Stimulated activated CD8-positive, alpha-beta memory T cell treated with anti-CD3 and anti-CD28 coated beads, Interleukin-4, amount 100 ng/mL, for 48 hours (primary cell): ENCODE results near the gene CROCC2.
"Not testable (repeated sequence)": the region's sequence is repeated elsewhere in the genome, so short reads cannot be mapped to it uniquely, and the experiment has no call there.

Source experiments
- DNase-seq: peaks from one replicate; pipeline ENCODE4 v3.0.0-alpha.2; 2020

CROCC2 gene

DNA sequence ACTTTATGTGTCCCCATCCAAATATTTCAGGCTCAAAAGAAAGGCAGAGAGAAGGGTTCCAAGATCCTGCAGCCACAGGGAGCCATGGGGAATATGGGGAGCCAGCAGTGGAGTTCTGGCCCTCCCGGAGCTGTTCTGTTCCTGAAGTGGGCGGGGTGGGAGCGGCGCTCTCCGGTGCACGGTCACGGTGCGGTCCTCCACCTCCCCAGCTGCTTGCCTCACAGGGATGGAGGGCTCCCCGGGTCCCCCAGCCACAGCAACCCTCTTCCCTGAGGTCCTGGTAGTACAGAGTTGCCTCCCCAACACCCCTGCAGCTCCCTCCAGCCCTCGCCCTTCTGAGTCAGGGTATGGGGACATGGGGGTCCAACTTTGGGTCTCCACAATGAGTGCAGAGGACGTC lies 66.1 kb downstream of the CROCC2 start:
- no peak for DNase-seq

- DNase-seq = no peak
Observed at GRCh38 chr2:240972636-240973521, 66.7 kb downstream of the CROCC2 start.

DNA sequence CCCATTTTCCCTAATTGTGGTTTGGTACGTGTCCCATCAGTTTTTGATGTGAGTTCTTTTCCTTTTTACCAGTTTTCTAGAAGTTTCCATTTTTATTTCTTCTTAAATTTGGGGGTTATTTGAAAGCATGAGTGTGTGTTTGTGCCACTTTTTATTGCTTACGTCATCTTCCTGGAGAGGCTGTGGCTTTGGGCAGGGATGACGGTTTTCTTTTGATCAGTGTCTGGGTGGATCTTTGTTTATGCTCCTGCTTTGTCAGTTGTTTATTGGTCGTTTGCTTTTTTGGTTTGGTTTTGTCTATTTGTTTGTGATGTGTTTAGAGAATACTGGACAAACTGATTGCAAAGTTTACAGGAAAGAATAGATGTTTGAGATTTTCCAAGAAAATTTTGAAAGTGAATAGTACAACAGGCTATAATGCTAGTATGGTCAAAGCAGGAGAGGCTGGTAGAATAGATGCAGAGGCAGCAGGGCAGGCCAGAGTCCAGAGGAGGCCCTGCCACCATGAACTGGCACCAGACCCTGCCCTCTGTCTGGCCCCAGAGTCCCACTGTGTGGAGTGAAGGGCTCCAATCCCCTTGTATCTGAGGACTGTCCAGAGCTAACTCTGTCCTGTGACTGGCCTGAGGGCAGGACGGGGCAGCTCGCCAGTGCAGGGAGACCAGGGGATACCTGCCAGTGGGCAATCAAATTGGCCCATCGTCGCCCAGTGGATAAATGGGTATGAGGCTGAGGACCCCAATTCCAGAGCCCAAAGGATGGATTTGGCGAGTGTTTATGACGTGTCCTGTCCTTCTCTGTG lies 68.8 kb downstream of the CROCC2 start:
- DNase-seq = no peak

DNA sequence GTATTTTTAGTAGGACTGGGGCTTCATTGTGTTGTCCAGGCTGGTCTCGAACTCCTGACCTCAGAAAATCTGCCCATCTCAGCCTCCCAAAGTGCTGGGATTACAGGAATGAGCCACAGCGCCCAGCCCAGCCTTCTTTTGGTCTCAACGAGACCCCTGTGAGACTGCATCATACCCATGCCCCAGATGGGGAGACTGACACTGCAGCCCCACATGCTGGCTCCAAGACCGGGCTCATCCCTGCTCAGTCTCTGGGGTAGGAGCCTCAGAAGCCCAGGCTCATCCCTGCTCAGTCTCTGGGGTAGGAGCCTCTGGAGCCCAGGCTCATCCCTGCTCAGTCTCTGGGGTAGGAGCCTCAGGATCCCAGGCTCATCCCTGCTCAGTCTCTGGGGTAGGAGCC lies 69.8 kb downstream of the CROCC2 start:
- DNase-seq = not testable (repeated sequence)

DNA sequence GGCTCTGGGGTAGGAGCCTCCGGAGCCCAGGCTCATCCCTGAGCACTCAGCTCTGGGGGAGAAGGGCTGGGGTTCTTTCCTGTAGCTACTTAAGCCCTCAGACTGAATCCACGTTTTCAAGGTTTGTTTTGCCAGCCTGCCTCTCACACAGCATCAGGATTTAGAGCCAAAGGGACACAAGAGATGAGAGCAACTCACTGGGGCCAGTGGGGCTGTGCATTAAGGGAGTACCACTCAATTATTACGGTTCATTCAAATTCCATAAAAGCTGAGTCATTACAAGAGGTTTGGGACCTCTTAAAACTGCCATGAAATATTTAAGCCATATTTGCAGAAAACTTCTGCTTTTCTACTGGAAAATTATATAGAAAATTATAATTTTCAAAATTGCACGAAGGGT lies 75.1 kb downstream of the CROCC2 start:
- no peak for DNase-seq

- no peak for DNase-seq
Observed at GRCh38 chr2:240981871-240982800, 76.0 kb downstream of the CROCC2 start.

- no peak for DNase-seq
Observed at GRCh38 chr2:240982821-240983281, 76.7 kb downstream of the CROCC2 start.

GRCh38 chr2:240983361-240983995 lies 77.3 kb downstream of the CROCC2 start:
- peak; percentile 64 for DNase-seq

GRCh38 chr2:240983996-240984498 lies 77.9 kb downstream of the CROCC2 start:
- no peak for DNase-seq

- DNase-seq = no peak
Observed at GRCh38 chr2:240985881-240986786, 80.0 kb downstream of the CROCC2 start.

DNA sequence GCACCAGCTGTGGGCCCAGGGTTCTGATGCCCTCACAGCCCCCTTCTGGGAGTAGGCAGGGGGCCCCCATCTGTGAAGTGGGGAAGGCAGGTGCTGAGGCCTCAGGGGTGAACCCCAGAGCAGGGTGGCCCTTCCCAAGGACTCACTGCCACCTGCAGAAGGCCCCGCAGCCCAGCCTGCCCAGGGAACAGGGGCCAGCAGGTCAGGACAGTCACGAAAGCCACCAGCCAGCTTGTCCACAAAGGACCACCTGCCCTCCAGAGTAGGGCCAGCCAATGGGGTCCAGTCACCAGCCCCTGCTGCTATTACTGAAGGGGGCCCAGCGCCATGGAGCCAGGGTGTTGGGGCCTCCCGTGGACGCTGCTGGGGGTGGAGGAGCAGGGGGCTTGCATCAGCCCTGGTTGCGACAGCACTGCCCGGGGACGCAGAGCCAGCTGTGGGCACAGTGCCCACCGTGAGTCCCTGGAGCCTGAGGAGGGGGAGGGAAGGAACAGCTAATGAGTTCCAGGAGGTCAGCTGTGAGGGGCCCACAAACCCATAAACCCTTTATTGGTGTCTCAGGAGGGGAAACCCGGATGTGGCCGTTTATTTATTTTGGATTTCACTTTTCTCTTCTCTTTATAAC lies 80.8 kb downstream of the CROCC2 start:
- no peak for DNase-seq

- DNase-seq = no peak
Observed at GRCh38 chr2:240987588-240987987, 81.5 kb downstream of the CROCC2 start.

GRCh38 chr2:240988146-240988545 lies 82.0 kb downstream of the CROCC2 start:
- DNase-seq = no peak

DNA sequence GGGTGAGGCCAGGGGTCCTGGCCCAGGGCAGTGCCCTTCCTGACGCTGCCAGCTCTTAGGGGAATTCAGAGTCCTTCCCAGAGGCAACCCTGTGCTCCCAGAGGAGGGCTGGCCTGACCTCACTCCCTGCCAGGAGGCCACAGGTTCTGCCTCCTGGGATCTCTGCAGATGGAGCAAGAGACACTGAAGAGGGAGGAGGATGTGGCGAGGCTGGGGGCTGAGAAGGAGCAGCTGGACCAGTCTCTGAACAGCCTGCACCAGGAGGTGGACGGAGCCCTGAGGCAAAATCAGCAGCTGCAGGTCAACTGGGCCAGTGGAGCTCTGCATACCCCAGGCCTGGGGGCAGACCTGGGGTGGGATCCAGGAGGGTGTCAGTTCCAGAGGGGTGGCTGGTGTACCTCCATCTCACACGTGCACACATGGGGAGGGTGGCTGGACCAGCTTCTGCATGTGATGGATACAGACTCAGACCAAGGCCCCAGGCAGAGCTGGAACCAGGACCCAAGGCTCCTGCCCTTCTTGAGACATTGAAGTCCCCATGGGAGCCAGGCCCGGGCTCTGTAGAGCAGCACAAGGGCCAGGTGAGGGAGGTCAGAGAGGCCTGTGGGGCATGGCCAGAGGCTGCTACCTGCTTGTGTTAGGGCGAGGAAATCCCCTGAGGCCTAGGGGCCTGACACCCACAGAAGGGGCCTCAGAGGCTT lies 82.6 kb downstream of the CROCC2 start:
- no peak for DNase-seq

DNA sequence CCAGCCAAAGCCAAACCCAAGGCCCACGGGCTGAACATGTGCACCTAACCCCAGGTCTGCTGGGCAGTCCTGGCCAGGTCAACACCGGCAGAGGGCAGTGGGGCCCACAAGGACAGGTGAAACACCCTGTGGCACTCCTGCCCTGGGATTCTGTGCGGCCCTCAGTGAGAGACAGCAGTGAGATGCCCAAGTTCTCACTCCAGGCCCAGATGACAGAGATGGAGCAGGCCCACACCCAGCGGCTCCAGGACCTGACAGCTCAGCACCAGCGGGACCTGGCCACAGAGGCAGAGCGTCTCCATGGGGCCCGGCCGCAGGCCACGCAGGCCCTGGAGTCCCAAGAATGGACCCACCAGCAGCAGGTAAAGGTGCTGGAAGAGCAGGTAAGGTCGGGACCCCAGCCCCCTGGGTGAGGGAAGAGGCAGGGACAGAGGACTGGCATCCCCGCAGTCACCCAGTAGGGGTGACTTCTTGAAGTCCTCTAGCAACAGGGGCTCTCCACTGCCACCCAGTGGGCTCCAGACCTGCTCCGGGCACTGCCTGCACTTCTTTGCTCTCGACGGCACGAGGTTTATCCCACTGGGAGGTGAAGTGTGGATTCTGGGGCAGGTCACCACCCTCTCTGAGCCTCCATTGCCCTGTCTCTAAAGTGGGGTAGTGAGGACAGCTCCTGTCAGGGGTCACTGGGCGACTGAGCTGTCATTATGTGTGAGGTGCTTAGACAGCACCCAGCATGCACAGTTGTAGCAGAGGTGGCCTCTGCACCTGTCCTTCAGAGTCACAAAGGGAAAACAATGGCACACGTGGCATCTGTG lies 83.5 kb downstream of the CROCC2 start:
- no peak for DNase-seq

GRCh38 chr2:240990266-240990529 lies 84.1 kb downstream of the CROCC2 start:
- no peak for DNase-seq

DNA sequence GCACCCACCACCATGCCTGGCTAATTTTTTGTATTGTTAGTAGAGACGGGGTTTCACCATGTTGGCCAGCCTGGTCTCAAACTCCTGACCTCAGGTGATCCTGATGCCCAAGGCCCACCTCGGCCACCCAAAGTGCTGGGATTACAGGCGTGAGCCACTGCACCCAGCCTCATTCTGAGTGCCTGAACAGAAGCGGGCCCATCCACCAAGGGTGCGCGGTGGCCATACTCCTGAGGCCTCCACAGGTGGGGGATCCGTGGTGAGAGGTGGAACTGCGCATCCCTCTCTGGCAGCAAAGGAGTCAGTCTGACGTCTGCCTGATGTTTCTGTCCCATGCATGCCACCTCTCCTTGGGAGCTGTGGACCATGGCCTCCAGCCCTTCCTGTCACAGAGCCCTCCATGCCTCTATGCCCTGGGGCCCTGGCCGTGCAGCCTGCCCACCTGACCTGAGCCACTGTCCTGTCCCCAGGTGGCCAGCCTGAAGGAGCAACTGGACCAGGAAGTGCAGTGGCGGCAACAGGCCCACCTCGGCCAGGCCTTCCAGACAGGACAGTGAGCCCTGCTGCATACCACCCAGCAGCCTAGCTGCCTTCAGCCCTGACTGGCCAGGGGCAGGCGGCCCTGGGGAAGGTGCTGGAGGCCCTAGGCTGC lies 84.7 kb downstream of the CROCC2 start:
- DNase-seq = no peak

GRCh38 chr2:240991378-240992263 lies 85.5 kb downstream of the CROCC2 start:
- no peak for DNase-seq
